Eye (tissue), 1 donor: ENCODE data around the gene NSD2.

ENCODE experiments used
- DNase-seq: peaks from one replicate; pipeline ENCODE4 v3.0.0-alpha.2; 2015

The NSD2 gene

DNA sequence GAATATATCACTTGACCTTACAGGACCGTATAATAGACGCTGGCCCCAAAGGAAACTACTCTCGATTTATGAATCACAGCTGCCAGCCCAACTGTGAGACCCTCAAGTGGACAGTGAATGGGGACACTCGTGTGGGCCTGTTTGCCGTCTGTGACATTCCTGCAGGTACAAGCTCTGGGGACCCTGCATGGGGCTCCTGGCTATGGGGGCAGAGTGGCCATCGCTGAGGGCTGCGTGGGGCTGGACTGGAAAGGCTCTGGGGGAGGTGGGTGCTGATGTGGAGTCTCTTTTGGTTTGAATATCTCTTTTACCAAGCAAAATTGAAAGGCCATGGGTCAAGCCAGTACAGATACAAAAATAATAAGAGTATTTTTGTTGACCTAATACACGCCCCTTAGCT is 103.6 kb downstream of the NSD2 start:
- DNase-seq: no peak

DNA sequence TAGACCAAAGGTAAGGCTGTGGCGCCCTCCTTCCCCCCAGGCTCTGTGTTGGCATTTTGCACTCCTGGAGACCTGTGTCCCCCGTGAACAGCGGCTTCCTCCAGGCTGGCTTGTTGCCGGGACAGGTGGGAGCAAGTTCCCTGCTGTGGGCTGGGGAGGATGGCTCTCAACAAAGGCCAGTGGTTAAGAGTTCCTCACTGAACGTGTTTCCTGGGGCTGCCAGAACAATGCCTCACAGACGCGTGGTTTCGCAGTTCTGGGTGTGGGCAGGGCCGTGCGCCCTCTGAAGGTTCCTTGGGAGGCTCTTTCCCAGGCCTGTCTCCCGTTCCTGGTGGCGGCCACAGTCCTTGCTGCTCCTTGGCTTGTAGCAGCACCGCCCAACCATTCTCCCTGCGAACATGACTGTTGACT is 104.2 kb downstream of the NSD2 start:
- no peak for DNase-seq

DNA sequence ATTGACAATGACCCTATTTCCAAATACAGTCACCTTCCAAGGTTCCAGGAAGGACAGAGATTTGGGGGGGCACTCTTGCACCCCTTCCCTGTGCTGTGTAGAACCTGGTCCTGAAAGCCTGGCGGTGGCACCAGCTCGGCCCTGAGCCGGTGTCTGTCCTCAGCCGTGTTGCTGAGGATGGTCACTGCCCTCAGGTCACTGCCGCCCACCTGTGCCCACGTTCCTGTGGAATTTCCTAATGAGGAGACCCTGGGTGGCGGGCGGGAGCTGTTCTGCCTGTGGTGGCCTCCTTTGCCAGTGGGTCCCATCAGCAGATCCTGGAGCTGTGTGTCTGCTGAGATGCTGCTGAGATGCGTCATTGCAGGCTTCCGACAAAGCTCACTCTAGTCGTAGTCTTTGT is 104.7 kb downstream of the NSD2 start:
- no peak for DNase-seq

DNA sequence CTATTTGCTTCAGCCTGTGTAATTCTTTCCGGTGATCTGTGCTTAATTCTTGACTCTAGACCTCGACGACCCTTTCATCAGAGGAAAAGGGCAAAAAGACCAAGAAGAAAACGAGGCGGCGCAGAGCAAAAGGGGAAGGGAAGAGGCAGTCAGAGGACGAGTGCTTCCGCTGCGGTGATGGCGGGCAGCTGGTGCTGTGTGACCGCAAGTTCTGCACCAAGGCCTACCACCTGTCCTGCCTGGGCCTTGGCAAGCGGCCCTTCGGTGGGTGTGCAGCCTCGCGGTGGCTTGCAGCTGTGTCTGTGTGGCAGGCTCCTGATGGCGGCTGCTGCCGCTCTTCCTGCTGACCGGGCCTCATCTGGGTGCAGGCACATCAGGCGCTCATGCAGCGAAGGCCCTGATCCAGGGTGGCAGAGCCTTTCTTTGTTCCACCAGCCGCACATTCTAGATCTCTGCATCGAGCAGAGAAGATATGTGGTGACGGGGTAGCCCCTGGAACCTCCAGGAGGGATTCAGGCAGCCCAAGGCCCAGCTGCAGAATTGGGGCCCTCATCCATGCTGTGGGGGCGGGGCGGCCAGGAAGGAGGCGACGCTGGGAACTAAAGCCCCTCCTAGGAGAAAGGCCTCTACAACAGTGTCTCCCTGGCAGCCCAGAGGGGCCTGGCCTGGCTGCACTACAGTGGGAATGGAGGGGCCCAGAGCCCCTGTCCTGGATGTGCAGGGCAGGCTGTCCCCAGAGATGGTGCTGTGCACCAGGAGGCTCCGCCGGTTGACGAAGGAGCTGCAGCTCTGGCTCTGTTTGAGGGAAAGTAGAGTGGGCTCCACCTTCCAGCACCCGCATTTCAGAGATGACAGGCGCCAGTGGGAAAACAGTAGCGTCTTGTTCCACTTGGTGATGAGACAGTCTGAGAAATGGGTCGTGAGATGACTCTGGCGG is 105.5 kb downstream of the NSD2 start:
- no peak for DNase-seq

DNA sequence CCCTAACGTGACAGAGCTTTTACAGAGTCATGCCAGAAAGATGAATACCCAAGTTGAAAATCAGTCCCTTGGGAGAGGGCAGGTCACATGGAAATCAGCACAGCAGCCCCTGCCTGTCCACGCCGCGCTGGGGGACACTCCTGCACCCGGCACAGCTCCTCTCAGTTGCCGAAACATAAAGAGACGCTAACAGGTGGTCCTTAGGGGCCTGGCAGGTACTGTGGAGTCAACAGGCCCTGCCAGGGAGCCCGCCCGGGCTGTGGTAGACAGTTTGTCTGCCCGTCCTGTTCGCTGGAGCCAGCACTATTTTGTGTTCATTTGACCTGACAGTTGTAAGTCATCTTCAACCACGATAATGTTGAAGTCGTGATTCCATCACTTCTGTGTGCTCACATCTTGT is 107.0 kb downstream of the NSD2 start:
- no peak for DNase-seq

DNA sequence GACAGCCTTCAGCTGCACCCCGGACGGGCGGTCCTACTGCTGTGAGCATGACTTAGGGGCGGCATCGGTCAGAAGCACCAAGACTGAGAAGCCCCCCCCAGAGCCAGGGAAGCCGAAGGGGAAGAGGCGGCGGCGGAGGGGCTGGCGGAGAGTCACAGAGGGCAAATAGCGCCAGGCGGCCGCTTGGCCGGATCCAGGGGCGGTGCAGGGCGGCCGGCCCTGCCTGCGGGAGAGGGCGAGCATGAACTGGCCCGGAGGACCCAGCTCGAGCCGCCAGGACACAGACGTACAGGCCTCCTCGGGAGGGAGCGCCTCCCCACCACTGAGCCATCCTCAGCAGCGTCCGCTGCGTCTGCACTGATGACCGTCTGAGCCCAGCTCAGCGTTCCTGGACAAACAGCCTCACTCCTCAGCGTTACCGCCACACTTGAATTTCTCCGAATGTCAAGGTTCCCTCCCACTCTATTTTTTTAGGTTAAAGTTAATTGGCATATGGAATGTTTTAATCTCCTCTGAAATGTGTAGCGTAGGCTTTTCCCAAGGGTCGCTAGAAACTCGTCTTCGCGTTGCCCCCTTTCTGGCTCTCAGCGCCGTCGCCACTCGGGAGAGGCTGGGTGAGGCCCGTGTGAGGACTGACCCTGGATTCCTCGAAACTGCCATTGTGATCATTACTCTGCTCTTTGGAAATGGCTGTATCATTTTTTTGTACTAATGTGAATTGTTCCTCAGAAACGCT is 107.7 kb downstream of the NSD2 start:
- DNase-seq: peak; percentile 35

DNA sequence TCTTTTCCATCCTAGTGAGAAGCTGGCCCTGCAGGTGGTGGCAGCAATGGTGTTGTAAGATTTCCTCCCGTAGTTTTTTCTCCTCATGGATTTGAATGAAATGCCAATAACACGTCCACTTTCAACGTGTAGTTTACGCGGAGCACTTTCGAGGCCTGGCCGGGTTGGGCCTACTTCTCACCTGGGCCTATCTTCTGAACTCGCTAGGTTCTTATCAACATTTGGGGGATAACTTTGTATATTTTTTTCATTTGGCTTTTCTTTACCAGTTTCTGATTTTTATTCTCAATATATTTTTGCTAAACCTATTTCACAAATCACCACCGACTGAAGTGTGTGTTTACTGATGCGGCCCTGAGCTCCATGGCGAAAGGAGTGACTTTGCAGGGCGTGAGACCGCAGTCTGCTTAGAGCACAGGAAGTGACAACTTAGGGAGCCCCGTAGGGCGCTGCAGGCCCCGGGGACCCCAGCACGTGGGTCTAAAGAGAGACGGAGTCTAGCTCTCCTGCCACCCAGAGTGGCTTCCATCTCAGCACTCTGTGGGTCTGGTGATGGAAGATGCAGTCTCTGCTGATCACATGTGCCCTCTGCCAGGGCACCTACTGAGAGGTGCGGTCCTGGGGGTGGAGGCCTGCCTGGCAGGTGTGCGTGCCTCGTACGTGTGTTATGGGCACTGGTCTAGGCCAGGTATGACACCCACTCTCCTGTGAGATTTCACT is 108.4 kb downstream of the NSD2 start:
- DNase-seq: no peak

DNA sequence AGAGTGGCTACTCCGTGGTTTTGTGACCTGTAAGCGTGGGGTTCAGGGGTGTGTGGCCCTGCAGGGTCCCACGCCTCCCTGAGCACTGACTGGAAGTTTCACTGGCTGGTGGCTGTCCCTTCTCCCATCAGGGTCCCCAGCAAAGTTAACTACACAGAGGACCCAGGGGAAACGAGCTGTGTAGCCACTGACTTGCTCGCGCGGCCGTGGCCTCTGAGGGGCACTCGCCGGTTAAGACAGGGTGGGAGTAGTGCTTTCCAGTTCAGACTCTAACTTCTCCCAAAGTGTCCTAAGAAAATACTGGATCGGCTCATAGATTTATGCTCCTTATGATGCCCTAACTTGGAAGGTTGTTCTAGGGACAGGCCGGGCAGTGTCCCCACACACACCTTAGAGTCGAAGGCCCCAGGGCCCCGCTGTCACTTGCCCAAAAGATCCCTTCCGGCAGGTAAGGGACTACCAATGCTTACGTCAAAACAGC is 109.4 kb downstream of the NSD2 start:
- no peak for DNase-seq

DNA sequence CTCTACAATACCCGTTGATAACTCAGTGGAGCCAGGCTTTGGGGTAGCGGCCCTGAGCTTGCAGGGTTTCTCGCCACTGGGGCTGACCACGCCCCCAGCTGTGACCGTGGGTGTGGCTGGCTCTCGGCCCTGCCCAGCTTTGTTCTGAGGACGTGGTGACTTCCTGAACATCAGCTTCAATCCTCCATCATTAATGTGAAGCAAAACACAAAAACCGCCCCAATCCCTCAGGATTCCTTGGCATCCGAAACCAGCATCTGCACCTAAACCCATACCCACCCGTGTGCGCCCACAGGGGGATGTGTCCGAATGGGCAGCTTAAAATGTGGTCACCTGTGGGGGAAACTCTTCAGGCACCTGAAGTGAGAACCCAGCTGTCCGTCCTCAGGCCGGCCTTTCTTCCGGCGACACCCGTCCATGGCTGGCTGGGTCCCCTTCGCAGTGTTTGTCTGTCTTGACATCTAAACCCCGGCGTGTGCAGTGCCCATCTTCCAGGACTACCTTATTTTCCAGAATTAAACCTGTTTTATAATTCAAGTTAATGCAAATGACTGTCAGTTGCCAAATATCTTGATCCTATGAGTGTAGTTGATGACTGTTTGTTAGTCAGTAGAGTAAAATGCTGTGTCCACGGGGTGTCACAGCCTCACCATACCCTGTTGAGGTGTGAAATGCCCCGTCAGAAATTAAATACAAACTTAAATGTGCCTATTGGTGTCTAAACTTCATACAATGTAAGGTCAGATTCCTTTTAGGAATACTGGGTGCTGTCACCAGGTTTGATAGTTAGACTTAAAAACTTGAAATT is 110.3 kb downstream of the NSD2 start:
- no peak for DNase-seq

DNA sequence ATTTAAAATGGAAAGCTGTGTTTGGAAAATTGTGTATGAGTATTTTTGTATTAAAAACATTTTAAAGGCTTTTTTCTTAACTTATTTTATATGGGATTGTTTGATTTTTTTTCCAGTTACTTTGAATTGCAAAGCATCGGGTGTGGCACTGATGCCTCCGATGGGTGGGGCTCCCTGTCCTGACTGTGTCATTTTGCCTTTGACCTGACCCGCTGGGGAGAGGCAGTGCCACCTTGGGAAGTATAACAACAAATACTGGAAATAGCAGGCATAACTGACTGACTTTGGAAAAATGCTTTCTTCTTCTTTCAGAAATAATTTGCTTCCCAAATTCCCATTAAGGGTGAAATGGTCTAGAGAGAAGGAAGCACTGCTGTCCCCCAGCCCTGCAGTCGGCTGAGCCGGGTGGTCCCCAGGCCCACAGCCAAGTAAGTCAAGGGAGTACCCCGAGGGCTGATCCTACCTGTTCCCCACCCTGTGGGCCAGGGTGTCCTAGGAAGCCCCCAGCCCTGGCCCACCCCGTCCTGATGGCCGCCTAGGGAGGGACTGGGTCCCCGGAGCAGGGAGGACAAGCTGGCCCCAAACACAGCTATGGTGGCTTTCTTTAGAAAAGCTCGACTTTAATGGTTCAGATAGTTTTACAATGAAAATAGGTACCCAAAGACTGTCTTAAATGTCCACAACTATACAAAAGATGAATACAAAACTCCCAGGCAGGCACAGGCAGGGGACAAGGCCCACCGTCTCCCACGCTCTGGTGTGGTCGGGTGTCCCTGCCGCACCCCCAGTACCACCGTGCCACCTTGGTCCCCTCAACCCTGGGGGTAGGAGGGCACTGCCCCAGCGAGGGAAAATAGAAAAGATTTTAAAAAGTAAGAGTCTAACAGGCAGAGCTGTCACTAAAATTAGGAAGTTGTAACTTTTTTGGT is 111.2 kb downstream of the NSD2 start:
- DNase-seq: no peak

DNA sequence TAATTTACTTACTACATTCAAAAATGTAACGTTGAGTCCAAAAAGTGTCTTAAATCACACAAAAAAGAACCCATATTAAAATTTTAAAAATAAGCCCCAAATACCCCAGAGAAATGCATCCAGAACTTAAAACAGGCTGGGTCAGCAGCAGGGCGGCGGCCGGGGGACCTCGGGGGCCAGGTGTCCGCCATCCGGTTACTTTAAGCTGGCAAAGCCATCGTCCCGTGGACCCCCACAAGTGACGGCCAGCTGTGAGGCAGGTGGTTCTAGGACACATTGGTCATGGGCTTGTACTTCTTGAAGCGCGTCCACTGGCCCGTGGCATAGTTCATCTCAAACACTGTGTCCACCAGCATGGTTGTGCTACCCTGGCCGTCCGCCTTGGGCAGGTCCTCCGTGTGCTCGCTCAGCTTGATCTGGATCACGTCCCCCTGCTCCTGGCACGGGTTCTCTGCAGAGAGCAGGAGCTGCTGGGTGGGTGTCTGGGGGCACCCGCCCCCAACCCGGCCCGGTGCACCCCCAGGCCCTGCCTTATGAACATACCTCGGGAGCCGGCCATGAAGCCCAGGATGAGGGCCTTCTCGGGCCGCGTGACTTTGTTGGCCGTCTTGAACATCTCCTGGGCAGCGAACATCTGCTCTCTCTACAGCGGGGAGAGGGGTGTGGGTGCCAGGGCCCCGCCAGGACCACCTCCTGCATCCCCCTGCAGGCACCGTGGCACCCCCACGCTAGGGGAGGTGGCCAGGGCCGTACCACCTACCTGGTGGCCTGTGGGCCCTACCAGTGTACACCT is 112.1 kb downstream of the NSD2 start:
- DNase-seq: no peak

DNA sequence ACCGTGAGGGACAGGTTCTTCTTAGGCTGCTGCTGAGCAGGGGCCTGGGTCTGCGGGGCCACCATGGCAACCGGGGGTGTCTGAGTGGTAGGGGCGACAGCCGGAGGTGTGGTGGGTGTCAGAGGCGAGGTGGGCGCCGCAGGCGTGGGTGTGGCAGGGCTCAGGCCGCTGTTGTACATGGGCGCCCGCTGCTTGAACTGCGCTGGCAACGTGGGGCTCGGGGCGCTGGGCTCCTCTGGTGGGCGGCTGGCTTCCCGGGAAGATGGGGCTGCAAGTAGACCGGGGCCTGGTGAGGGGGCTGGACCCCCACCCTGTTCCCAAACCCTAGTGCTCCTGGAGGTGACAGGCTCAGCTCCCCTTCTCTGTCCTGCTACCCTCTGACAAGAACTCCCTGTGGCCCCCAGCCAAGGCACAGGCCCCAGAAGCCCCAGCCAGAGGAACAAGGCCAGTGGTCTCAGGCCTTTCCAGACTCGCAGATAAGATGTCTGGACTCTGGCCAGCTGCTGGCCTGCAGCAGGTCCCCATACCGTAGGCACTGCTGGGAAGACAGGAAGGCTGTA is 112.7 kb downstream of the NSD2 start:
- no peak for DNase-seq

DNA sequence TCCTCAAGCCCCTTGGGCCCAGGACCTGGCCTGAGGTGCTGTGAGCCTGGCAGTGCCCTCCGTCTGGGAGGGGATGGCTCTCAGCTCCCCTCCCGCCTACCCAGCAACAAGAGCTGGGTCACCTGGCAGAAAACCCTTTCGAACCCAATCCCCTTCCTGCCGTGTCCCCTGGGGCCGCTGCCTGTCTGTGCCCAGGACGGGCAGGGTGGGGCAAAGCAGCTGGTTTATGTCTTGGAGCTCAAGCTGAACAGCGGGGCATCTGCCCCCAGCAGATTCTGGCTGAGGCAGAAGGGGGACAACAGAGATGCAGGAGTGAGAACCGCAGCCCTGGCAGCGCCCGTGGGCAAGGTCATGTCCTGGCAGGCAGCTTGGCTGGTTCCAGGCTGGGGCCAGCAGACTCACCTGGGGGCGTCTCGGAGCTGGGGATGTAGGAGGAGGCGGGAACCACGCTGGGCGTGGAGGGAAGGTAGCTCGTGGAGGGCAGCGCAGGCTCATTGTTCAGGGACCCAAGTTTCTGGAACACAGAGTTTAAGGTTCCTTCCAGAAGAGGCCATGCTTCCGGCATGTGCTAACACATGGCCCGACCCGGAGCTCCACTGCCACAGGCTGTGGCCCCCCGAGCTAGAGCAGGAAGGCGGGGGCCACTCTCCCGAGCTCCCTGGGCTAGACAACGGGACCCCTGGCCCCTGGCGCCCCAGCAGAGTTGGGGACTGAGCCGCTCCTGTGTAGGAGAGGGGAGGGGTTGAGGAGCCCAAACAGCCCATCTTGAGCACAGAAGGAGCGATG is 113.4 kb downstream of the NSD2 start:
- no peak for DNase-seq

DNA sequence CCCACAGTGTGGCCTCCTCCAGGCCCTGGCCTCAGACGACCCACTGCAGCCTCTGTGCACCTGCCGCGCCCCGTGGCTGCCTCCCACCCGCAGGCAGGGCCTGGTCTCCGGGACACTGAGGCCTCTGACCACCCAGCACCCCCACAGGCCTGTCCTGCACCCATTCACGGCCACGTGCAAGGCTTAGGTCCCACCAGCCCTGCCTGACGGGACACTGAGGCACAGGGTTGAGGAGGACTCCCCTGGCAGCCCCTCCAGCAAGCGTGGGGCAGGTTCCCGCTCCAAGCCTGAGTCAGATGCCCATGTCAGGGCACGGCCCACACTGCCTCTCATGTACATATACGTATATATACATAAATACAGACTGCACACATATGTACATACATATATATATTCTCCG is 114.1 kb downstream of the NSD2 start:
- DNase-seq: no peak

DNA sequence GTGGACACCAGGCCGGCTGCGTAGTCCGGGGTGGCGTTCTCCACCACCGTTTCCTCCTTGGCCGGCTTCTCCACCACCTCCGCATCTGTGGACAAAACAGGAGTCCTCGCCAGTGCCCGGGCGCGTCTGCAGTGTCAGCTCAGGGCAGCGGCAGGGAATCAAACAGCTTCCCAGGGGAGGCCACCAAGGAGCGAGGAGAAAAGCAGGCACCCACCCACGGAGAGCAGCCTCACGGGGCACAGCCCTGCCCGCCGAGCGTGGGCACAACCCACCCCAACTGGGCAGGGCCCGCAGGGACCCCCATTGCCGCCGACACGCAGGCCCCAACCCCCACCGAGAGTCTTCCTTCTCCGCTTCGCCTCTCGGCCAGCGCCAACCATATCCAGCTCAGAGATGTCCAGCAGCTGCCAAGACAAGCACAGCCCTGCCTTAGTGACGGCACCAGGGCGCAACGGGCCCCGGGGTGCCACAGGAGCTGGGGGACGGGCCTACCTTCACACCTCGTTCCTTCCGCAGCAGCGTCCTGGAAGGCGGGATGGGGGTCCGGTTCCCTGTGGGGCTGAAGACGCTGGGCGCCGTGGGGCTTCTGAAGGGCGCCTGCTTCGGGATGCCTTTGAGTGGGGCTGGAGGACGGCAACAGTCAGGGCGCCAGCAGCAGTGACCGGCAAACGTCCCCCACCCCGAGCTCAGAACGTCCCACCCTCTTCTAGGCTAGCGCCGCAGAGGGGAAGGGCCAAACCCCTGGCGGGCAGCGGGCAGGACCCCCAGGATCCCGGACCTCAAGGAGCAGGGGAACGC is 114.8 kb downstream of the NSD2 start:
- DNase-seq: no peak

DNA sequence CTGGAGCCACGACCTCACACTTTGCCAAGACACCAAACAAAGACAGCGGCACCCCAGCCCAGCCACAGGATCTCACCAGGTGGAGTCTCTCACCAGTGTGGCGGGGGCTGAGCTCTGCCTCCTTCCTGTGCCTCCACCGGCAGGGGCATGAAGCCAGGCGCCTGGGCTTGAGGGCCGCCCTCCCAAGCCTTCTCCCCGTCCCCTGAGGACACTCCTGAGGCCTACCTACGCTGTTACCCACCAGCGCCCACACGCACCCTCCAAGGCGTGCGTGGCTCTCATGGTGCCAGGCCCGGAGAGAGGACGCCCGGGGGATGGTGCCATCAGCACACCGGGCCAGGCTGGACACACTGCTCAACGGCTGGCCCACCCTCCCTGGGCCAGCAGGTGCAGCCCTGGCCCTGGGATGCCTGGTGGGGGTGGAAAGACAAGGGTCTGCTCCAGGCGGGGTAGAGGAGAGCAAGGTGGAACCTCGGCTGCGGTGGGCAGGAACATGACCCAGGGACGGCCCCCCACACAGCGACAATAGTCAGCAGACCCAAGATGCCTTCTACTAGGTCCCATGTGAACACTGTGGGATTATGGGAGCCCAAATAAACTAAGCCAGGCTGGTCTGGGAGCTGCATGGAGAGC is 115.5 kb downstream of the NSD2 start:
- no peak for DNase-seq

DNA sequence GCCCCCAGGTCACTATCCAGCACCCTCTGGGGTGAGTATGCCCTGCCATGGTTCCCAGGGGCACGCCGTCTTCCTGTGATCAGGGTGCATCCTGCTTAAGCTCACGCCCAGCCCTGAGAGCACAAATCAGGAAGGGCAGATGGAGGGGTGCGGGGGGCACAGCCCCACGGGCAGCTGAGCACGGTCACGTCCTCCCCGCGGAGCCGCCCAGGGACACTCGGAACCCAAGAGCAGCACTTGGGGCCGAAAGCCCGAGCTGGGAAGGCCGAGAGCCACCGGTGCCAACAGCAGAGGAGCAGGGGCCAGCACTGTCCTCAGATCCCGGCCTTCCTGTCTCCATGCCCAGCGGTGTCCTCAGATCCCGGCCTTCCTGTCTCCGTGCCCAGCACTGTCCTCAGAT is 116.1 kb downstream of the NSD2 start:
- no peak for DNase-seq
